ENCODE measurements around the gene POLDIP3.
"Not testable (repeated sequence)": the region's sequence is repeated elsewhere in the genome, so short reads cannot be mapped to it uniquely, and the experiment has no call there.

POLDIP3 gene

DNA sequence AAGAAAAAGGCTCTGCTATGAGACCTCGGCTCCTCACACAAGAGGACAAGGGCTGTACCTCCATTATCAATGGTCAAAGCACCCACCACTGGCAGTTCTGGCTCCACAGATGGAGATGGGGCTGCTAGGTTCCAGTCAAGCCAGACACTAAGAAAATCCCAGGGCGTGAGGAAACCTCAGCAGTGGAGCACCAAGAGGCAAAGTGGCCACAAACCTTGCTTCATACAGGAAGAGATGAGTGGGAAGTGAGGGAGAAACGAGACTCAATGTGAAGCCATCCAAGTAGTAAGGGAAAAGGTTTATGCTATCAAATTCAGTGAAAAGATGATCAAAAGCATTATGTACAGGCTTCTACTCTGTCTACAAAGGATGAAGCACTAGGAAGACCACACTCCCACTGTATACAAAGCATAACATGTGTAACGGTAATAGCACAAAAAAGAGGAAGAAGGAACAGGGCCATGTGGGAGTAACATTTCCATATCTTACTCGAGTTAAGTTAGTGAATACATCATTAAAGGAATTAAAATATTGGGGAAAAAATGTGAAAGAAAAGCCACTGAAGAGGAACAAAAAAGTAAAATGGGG lies 27.0 kb downstream of the POLDIP3 start:
- no peak for DNase-seq (ENCODE audit: low read depth in 1 of 2, low spot score in 1 of 2)

DNA sequence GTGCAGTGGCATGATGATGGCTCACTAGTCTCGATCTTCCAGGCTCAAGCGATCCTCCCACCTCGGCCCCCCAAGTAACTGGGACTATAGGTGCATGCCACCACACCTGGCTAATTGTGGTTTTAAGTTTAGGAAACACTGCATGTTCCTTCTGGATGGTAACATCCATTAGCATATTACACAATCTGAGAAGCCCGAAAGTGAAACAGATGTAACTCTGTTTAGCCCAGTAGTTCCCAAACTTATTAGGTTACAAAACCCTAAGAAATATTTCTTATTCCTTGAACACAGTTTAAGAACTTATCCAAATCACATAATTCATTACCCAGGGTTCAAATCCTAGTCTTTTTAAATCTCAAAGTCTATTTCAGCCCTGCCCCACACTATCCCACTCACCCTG lies 28.3 kb downstream of the POLDIP3 start:
- DNase-seq (ENCODE audit: low read depth in 1 of 2, low spot score in 1 of 2), result no peak

DNA sequence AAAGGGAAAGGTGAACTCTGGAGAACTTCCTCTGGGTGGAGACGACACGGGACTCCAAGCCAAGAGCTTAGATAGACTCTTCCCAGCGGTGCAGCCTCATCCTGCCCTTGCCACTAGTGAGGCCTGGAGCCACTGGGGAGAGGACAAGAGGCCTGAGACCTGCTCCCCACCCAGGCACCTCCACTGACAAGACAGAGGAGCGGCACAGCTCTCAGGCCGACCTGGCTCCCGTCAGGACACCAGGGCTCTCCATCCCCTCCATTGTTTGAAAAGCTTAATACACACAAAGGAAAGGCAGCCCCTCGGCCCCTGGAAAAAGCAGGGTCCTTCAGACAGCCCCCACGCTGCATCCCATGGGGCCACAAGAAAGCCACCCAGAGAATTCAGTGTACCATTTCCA lies 29.6 kb downstream of the POLDIP3 start:
- DNase-seq (ENCODE audit: low read depth in 1 of 2, low spot score in 1 of 2), result no peak

DNA sequence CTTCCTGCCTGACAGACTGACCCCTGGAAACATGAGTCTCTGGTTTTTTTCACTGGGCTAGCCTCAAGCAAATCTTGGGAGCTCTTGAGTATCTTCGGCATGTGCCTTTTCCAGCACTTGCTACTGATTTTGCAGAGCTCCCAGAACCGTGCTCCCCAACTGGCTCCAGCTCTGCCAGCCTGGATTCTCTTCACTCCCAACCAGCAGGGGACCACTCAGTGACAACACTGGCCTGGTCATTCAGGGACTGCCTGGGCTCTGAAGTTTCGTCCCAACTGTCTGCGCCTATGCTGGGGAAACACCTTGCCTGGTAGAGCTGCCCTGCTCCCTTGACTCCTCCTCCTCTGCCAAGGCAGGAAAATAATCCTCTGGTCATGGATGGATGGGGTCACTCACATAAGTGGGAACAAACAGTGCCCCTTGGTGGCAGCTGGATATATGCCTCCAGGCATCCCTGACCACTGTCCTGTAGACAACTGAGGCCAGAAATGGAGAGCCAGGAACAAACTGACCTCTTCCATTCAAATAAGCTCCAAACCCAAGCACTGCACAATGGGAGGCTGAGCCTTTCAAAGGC lies 30.2 kb downstream of the POLDIP3 start:
- no peak for DNase-seq (ENCODE audit: low read depth in 1 of 2, low spot score in 1 of 2)

DNA sequence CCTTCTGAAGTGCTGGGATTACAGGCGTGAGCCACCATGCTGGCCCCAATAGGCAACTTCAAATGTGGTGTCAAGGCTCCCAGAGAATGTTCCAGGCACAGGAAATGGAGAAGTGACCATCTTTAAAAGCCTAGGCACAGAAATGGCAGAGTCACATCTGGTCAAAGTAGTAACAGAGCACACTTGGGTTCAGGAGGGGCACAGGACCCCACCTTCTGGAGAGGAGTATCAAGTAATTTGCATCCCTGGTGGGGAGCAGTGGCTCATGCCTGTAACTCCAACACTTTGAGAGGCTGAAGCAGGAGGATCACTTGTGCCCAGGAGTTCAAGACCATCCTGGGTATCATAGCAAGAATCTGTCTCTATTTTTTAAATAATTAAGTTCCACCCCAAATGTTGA lies 31.7 kb downstream of the POLDIP3 start:
- DNase-seq (ENCODE audit: low read depth in 1 of 2, low spot score in 1 of 2), result no peak

DNA sequence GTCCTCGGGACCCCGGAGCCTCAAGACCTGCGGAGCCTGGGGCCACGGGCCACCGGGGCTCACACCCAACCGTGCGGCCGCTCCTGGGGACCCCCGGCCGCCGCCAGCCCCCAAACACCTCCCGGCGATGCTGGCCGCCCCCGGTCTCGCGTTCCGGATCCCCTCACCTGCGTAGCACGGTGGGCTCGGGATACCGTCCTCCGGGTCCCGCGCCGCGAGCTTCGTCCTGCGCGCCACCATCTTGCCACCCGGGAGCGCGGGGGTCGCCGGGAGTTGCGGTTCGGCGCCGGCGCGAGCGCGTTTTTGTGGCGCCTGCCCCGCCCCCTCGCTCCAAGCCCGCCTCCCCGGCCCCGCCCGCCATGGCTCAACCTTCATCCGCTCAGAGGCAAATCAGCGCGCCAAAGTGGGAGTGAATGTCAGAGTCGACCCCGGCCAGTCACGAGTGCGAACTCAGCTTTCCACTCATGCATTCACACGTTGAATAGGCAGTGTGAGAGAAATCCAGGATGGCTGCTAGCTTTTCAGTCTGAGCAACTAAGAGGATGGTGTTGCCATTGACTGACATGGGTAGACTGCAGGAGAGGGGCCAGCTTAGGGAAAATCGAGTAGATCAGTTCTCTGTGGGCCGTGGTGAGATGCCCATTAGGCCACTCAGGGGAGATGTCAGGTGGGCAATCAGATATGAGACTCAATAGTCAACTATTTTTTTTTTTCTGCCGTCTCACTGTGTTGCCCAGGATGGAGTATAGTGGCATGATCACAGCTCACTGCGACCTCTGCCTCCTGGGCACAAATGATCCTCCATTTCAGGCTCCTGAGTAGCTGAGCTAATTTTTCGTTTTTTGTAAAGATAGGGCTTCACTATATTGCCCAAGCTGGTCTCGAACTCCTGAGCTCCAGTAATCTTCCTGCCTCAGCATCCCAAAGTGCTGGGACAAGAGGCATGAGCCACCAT lies 32.6 kb downstream of the POLDIP3 start:
- peak; percentile 65 to 81 for DNase-seq (ENCODE audit: low read depth in 1 of 2, low spot score in 1 of 2)

DNA sequence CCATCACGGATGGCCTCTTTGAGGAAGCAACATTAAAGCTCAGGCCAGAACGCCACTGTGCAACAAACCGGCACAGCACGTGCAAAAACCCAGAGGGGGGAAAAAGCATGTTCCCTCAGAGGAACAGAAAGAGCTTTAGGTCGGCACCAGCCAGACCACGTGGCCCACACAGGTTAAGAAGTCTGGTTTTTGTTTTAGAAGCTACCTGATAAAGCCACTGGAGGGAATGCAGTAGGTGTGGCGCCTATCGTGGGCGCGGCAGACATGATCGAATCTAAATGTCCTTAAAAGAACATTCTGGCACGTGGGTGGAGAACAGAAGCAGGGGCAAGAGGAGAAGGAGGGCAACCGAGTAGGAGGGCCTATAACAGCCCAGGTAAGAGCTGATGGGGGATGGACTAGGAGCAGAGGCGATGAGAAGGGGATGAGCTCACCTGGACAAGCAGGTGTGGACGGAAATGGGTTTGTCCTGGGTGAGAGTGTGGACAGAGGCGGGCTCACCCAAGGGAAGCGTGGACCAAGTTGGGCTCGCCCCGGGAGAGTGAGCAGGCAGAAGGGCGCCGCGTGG lies 33.4 kb downstream of the POLDIP3 start:
- DNase-seq (ENCODE audit: low read depth in 1 of 2, low spot score in 1 of 2), result not testable (repeated sequence)

DNA sequence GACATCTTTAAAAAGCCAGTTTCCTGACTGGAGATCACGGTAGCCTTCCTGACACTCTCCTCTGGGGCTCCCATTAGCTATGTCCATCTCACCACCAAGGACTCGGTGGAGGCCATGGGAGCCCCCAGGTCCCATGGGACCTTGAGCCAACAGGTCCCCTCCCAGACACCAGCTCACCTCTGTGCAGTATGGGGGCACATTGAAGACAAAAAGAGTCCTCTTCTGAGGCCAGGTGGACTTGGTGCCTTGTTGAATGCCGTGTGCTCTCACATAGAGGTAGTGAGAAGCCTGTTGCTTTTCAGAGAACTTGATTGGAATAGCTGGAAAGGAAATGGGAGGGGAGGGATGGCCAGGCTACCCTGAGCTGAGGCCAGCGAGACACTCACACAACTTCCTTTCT lies 34.6 kb downstream of the POLDIP3 start:
- not testable (repeated sequence) for DNase-seq (ENCODE audit: low read depth in 1 of 2, low spot score in 1 of 2)

DNA sequence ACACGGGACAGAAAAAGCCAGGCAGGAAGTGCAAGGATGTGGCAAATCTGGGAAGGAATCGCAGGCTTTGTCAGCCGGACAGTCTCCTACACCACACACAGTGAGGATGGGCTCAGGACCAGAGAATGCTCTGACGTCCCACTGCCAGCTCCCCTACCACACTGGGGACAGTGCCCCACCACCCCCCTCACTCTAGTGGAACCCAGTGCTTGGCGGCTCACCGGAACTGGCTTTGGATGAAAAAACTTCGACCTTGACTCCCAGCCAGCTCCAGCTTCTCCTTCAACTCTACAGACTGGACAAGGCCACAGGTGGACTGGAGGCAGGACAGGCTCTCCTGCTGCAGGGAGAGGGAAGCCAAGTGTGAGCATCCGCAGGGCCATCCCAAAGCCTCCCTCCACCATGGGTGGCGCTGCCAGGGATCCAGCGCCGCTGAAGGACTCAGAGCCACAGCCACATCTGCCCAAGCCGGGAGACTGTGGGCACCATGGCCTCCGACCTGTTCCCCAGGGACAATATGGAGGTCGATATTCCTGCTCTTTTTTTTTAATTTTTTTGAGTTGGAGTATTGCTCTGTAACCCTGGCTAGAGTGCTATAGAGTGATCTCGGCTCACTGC lies 37.0 kb downstream of the POLDIP3 start:
- no peak for DNase-seq (ENCODE audit: low read depth in 1 of 2, low spot score in 1 of 2)

DNA sequence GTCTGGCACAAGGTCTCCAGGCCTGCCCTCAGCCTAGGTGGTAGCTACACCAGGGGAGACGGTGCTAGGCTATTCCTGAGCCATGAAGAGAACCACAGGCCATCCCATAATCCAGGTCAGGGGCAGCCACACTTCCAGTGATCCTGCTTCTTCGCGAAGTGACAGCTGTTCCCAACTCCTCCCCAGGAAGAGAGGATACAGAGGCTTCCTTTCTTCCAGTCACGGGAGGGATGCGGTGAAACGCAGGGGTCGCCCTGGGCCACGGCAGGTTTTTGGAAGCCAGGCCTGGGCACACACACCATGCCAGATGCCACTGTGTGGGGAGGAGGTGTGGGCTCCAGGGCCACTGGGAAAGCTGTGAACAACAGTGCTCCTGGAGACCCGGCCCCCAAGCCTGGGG lies 37.5 kb downstream of the POLDIP3 start:
- DNase-seq (ENCODE audit: low read depth in 1 of 2, low spot score in 1 of 2), result not testable (repeated sequence)

DNA sequence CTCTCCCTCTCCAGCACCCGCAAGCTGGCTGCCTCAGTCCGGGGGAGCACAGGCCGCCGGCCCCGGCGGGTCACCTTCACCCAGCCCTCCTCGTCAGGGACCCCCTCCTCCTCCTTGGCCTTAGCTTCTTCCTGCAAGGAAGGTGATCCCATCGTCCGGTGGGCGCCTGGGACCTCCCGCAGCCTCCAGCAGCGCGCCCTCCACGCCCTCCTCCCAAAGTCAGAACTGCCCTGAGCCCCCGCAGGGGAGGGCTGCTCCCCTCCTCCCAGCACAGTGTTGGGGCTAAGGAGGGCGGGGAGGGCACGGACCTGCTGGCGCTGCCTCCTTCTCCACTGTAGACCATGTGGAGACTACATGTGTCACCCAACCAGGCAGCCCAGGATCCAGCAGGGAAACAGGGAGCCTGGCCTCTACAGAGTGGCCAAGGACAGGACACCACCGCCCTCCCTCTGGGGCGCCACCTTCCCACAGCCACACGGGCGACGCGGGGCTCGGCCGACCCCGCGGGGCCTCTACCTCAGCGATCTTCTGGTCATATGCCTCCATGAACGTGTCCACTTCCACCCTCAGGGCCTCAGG lies 38.6 kb downstream of the POLDIP3 start:
- DNase-seq (ENCODE audit: low read depth in 1 of 2, low spot score in 1 of 2), result not testable (repeated sequence)

DNA sequence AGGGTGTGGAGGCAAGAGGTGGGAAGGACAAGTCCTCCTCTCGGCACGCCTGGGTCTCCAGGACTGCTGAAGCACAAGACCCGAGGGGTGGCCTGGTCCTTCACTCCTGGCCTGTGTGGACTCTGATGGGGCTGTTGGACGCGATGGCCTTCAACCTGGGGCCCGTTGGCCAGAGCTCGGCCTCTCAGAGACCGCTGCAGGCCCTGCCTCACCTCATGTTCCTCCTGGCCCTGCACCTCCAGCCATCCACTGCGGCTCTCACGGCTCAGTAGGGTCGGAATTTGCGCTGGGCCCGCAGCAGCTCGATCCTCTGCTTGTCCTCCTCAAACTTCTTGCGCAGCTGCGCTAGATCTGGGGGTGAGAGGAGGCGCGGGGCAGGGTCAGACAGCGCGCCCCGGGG lies 40.2 kb downstream of the POLDIP3 start:
- DNase-seq (ENCODE audit: low read depth in 1 of 2, low spot score in 1 of 2), result not testable (repeated sequence)

DNA sequence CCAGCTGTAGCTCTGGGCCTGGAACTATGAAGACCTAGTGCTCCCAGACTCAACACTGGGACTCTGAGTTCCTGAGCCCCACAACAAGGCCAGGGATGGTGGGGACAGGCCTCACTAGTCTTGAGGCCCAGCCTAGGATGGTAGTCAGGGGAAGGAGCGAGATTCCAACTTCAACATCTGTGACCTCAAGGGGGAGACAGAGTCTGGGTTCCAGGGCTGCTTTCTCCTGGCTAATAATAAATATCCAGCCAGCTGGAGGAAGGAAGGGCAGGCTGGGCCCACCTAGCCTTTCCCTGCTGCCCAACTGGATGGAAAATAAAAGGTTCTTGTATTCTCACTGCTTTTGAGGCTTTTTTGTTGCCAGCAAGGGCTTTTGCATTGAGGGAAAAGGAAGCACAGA lies 40.6 kb downstream of the POLDIP3 start:
- not testable (repeated sequence) for DNase-seq (ENCODE audit: low read depth in 1 of 2, low spot score in 1 of 2)

DNA sequence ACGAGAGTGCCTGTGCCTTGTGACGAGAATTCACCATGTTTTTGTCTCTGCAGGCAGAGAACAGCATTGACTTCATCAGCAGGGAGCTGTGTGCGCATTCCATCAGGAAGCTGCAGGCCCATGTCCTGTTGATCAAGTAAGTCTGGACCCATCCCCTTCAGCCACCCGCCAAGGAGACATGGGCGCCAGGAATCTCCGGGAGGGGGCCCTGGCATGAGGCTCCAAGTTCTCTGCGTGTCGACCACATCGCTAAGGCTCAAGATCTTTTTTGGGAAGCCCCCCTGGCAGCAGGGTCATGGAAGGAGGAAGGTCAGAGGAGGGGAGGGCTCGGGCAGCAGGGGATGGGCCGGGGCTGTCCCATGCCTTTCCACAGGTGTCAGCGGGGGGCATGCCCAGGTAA lies 43.6 kb downstream of the POLDIP3 start:
- DNase-seq (ENCODE audit: low read depth in 1 of 2, low spot score in 1 of 2), result not testable (repeated sequence)

DNA sequence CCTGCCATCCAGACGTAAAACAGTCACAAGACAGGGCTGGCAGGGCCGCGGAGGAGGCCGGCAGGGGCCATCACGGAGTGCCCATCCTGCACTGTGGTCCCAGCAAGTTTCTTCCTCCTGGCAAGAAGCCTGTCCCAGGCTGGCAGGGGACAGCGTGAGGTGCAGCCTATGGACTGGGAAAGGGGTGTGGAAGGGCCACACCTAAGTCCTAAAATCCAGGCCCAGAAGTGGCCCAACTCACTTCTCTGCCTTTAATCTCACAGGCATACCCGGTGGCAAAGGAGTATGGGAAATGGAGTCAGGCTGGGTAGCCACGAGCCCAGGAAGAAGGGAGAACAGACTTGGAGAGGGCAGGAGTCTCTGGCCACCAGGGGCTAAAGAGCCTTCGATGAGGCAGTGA lies 44.1 kb downstream of the POLDIP3 start:
- DNase-seq (ENCODE audit: low read depth in 1 of 2, low spot score in 1 of 2), result not testable (repeated sequence)

DNA sequence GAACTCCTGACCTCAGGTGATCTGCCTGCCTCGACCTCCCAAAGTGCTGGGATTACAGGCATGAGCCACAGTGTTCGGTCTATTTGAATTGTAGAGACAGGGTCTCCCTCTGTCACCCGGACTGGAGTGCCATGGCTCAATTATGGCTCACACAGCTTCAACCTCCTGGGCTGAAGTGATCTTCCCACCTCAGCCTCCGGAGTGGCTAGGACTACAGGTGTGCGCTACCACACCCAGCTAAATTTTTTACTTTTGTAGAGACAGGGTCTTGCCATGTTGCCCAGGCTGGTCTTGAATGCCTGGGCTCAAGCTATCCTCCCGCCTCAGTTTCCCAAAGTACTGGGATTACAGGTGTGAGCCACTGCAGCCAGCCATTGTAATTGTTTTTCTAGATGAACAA lies 46.7 kb downstream of the POLDIP3 start:
- not testable (repeated sequence) for DNase-seq (ENCODE audit: low read depth in 1 of 2, low spot score in 1 of 2)

DNA sequence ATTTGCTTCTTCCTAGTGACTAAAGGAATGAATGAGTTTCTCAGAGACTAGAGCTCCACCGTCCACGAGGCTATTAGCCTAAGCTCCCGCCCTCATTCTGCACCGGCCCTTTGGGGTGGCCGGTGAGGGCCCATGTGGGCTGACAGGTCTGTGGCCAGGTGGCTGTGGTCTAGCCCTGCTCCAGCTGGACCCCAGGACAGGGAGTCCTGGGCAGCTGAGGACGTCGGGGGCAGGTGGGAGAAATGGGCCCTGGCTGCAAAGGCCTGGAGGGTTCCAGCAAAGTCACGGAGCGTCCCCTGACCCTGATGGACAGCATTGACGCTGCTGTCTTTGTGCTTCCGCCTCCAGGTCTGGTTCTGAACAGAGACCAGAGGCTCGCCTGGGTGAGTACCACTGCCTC lies 48.7 kb downstream of the POLDIP3 start:
- no peak for DNase-seq (ENCODE audit: low read depth in 1 of 2, low spot score in 1 of 2)

DNA sequence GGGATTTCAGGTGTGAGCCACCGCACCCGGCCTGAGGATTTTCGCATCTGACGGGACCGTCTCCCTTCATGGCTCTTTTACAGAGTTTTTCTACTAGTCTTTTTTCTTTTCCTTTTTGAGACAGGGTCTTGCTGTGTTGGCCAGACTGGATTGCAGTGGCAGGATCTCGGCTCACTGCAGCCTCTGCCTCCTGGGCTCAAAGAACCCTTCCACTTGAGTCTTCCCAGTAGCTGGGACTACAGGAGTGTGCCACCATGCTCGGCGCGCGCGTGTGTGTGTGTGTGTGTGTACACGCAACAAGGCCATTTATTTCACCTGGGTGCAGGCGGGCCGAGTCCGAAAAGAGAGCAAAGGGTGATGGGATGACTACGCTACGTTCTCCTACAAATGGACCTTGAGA lies 50.0 kb downstream of the POLDIP3 start:
- DNase-seq (ENCODE audit: low read depth in 1 of 2, low spot score in 1 of 2), result no peak

DNA sequence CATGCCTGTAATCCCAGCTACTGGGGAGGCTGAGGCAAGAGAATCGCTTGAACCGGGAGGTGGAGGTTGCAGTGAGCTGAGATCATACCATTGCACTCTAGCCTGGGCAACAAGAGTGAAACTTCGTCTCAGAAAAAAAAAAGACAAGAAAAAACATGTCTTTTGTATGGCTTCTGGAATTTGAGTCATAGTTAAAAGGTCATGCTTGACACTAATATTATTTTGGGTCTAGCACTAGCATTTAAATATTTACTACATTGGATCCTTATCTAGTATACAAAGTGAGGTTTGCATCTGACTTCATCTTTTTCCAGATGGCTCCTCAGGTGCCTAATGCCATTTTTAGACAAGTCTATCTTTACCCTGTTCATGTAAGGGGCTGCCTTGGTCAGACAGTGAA lies 50.7 kb downstream of the POLDIP3 start:
- DNase-seq (ENCODE audit: low read depth in 1 of 2, low spot score in 1 of 2), result not testable (repeated sequence)

DNA sequence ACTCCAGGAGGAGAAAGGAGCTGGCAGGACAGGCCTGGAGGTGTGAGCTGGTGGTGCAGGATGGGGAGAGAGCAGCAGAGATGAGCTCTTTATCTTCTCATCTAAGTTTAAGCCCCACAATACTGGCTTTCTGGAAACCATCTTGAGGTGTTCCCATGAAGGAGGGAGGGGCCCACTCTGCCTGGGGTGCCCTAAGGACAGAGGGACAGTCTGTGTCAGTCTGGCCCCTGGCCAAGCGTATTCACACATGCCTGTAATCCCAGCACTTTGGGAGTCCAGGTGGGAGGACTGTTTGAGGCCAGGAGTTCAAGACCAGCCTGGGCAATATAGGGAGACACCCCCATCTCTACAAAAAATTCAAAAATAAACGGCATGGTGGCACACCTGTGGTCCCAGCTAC lies 52.0 kb downstream of the POLDIP3 start:
- DNase-seq (ENCODE audit: low read depth in 1 of 2, low spot score in 1 of 2), result no peak

DNA sequence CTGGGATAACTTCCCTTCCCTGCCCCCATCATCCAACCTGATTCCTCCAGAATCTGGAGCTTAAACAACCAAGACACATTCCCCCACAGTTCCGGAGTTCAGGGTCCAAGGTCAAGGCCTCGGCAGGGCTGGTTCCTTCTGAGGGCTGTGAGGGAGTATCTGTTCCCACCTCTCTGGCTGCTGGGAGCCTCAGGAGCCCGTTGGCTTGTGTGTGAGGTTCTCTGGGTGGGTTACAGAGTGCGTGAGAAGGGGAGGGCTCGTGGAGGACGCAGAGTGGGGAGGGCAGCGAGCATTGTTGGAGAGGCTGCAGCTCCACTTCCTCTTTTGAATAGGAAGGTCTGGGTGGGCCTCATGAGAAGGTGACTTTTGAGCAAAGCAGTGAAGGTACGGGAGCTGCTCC lies 52.4 kb downstream of the POLDIP3 start:
- DNase-seq (ENCODE audit: low read depth in 1 of 2, low spot score in 1 of 2), result no peak

Measured in stimulated activated CD4-positive, alpha-beta T cell treated with anti-CD3 and anti-CD28 coated beads, Interleukin-15, amount 100 ng/mL, for 1 hour (primary cell).